HG02759 (cell line): Measurements from ENCODE around the gene RAB11FIP2.
"Not testable (repeated sequence)": the region's sequence is repeated elsewhere in the genome, so short reads cannot be mapped to it uniquely, and the experiment has no call there.

Experiments
- ATAC-seq: cut with Tn5 transposase; IDR thresholded peaks from one replicate; pipeline ENCODE4 v1.9.1; 2021; ENCODE audit warnings: mild to moderate bottlenecking, moderate library complexity; ENCODE audit not compliant: unreplicated experiment

Gene RAB11FIP2

GRCh38 chr10:118046395-118047156 lies at the start of gene RAB11FIP2:
RAB11FIP2 (minus strand) TSS chr10:118046941; CDS start chr10:118046163, 778 bp downstream.
- ATAC-seq, result peak; percentile 97

GRCh38 chr10:118096022-118096421 lies 49.3 kb upstream of the RAB11FIP2 start:
- ATAC-seq, result no peak

- ATAC-seq, result no peak
These were observed 45.5 kb upstream of the RAB11FIP2 start for GRCh38 chr10:118092209-118092608.

GRCh38 chr10:118080817-118081216 lies 34.1 kb upstream of the RAB11FIP2 start:
- ATAC-seq, result no peak

- ATAC-seq, result no peak
These were observed 30.0 kb upstream of the RAB11FIP2 start for GRCh38 chr10:118076705-118077104.

- no peak for ATAC-seq
These were observed 26.1 kb upstream of the RAB11FIP2 start for GRCh38 chr10:118072840-118073239.

GRCh38 chr10:118067389-118067788 lies 20.6 kb upstream of the RAB11FIP2 start:
- ATAC-seq, result not testable (repeated sequence)

- no peak for ATAC-seq
These were observed 16.1 kb upstream of the RAB11FIP2 start for GRCh38 chr10:118062798-118063238.

- no peak for ATAC-seq
These were observed 11.6 kb upstream of the RAB11FIP2 start for GRCh38 chr10:118058371-118058770.

GRCh38 chr10:118057361-118057760 lies 10.6 kb upstream of the RAB11FIP2 start:
- ATAC-seq, result no peak

GRCh38 chr10:118054383-118054782 lies 7.6 kb upstream of the RAB11FIP2 start:
- ATAC-seq, result no peak

- ATAC-seq, result no peak
These were observed 6.1 kb upstream of the RAB11FIP2 start for GRCh38 chr10:118052816-118053215.

GRCh38 chr10:118047880-118048279 lies 1.1 kb upstream of the RAB11FIP2 start:
- no peak for ATAC-seq

- peak; percentile 26 for ATAC-seq
These were observed 497 bp upstream of the RAB11FIP2 start for GRCh38 chr10:118047157-118047719.

- peak; percentile 26 for ATAC-seq
These were observed 825 bp downstream of the RAB11FIP2 start for GRCh38 chr10:118045837-118046394.

- ATAC-seq, result no peak
These were observed 1.4 kb downstream of the RAB11FIP2 start for GRCh38 chr10:118045158-118045836.

GRCh38 chr10:118042827-118043242 lies 3.9 kb downstream of the RAB11FIP2 start:
- ATAC-seq, result no peak

GRCh38 chr10:118042336-118042735 lies 4.4 kb downstream of the RAB11FIP2 start:
- ATAC-seq, result no peak

- ATAC-seq, result no peak
These were observed 5.4 kb downstream of the RAB11FIP2 start for GRCh38 chr10:118041316-118041715.

GRCh38 chr10:118036281-118036875 lies 10.4 kb downstream of the RAB11FIP2 start:
- ATAC-seq, result no peak

- no peak for ATAC-seq
These were observed 11.3 kb downstream of the RAB11FIP2 start for GRCh38 chr10:118035354-118036005.
